Activated CD4-positive, CD25-positive, alpha-beta regulatory T cell treated with anti-CD3 and anti-CD28 coated beads, Interleukin-2, amount 50 U/mL, for 24 hours (primary cell): ENCODE measurements around the gene NUP133.
"Not testable (repeated sequence)": the region's sequence is repeated elsewhere in the genome, so short reads cannot be mapped to it uniquely, and the experiment has no call there.

ENCODE experiments used
- ATAC-seq, 2 donors: fragments of 150-1000 bp; cut with Tn5 transposase; one replicate each; pipeline ENCODE4 v1.10.0; 2021; ENCODE audit warnings: mild to moderate bottlenecking in 1 of 2, moderate library complexity in 1 of 2

NUP133 gene

GRCh38 chr1:229507951-229508822 lies at the start of gene NUP133:
Gene NUP133, minus strand, starts transcription at chr1:229508341. Its CDS starts 92 bp downstream, at chr1:229508249.
- peak; percentile 97 to 98 for ATAC-seq

GRCh38 chr1:229557200-229557850 lies 49.2 kb upstream of the NUP133 start:
- ATAC-seq, result no peak

GRCh38 chr1:229554886-229555621 lies 46.9 kb upstream of the NUP133 start:
- ATAC-seq, result no peak

GRCh38 chr1:229553621-229554130 lies 45.5 kb upstream of the NUP133 start:
- no peak for ATAC-seq

- ATAC-seq, result no peak
Observed at GRCh38 chr1:229552732-229553131, 44.6 kb upstream of the NUP133 start.

GRCh38 chr1:229550812-229551567 lies 42.8 kb upstream of the NUP133 start:
- no peak for ATAC-seq

- ATAC-seq, result no peak
Observed at GRCh38 chr1:229547542-229547941, 39.4 kb upstream of the NUP133 start.

GRCh38 chr1:229544587-229544986 lies 36.4 kb upstream of the NUP133 start:
- no peak for ATAC-seq

- no peak for ATAC-seq
Observed at GRCh38 chr1:229539863-229540506, 31.8 kb upstream of the NUP133 start.

- no peak for ATAC-seq
Observed at GRCh38 chr1:229538945-229539344, 30.8 kb upstream of the NUP133 start.

GRCh38 chr1:229537894-229538293 lies 29.8 kb upstream of the NUP133 start:
- no peak for ATAC-seq

- ATAC-seq, result no peak
Observed at GRCh38 chr1:229536982-229537381, 28.8 kb upstream of the NUP133 start.

- no peak for ATAC-seq
Observed at GRCh38 chr1:229535230-229535629, 27.1 kb upstream of the NUP133 start.

GRCh38 chr1:229531326-229531725 lies 23.2 kb upstream of the NUP133 start:
- no peak for ATAC-seq

- ATAC-seq, result no peak
Observed at GRCh38 chr1:229529639-229530038, 21.5 kb upstream of the NUP133 start.

GRCh38 chr1:229526695-229527094 lies 18.6 kb upstream of the NUP133 start:
- ATAC-seq, result no peak

- no peak for ATAC-seq
Observed at GRCh38 chr1:229523052-229523451, 14.9 kb upstream of the NUP133 start.

- ATAC-seq, result peak; percentile 69 to 72
Observed at GRCh38 chr1:229514578-229515275, 6.6 kb upstream of the NUP133 start.

- not testable (repeated sequence) for ATAC-seq
Observed at GRCh38 chr1:229511625-229512024, 3.5 kb upstream of the NUP133 start.

- ATAC-seq, result not testable (repeated sequence)
Observed at GRCh38 chr1:229511201-229511600, 3.1 kb upstream of the NUP133 start.

GRCh38 chr1:229509576-229509975 lies 1.4 kb upstream of the NUP133 start:
- no peak for ATAC-seq
